HG03521 (cell line): ENCODE measurements around the gene DNAJC6.

Source experiments
- ATAC-seq: cut with Tn5 transposase; IDR thresholded peaks from one replicate; pipeline ENCODE4 v1.9.1; 2021; ENCODE audit warnings: mild to moderate bottlenecking, moderate library complexity; ENCODE audit not compliant: unreplicated experiment

Gene DNAJC6

DNA sequence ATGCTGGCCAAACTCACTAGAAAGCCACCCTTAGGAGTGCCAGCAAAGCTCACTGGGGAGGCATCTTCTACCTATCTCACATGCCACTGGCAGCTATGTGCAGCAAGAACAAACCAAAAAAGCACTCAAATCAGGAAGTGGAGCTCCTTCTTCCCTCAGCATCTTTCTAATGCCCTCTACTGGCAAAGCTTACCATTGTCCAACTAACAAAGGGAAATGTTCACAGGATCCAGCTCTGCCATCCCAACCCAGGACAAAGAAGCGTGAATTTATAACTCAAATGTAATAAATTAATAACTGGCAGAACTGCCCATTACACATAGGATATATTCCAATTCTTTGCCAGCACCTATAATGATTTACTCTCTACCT is 150.0 kb downstream of the DNAJC6 start:
- ATAC-seq: peak; percentile 53
